K562 (cell line): ENCODE measurements around the gene LAMA5. TPM values are rescaled to one million over a fixed set of nuclear protein-coding genes. Genes with fewer than 3 reads are reported as not detected.

ENCODE experiments used
- CEBPG ChIP-seq, 3 experiments: fragments of 200-800 bp in 1 of 3; sonication (Bioruptor generic) in 1 of 3; sonication (generic) in 1 of 3; formaldehyde crosslinking in 1 of 3; IDR thresholded peaks in 2 of 3; conservative IDR thresholded peaks in 1 of 3; 2 replicates each; pipeline versions ENCODE4 v1.6.1 to v1.8.0; 2016 to 2022; ENCODE audit warnings: missing compliant biosample characterization in 2 of 3, missing genetic modification characterization in 2 of 3, mild to moderate bottlenecking in 1 of 3, missing genetic modification reagents in 1 of 3
- CTCF ChIP-seq, 3 experiments: IDR thresholded peaks in 2 of 3; conservative IDR thresholded peaks in 1 of 3; 2 replicates each; pipeline ENCODE4 v1.5.1; 2011 to 2012; ENCODE audit warnings: low read length in 3 of 3, mild to moderate bottlenecking in 3 of 3, control low read depth in 2 of 3, improper control_type of control experiment in 1 of 3, inconsistent platforms in 1 of 3, low read depth in 1 of 3, mixed read lengths in 1 of 3, moderate library complexity in 1 of 3; ENCODE audit not compliant: insufficient read depth in 2 of 3
- FOXO4 ChIP-seq: fragments of 450-650 bp; formaldehyde crosslinking; IDR thresholded peaks from 2 replicates; pipeline ENCODE4 v1.4.0; 2020; ENCODE audit warnings: mild to moderate bottlenecking, moderate library complexity
- GABPB2 ChIP-seq: fragments of 250-450 bp; sonication (Bioruptor Pico); conservative IDR thresholded peaks from 2 replicates; pipeline ENCODE4 v1.5.1; 2021; ENCODE audit warnings: mild to moderate bottlenecking
- HDAC2 ChIP-seq: fragments of 450-650 bp; IDR thresholded peaks from 2 replicates; pipeline ENCODE4 v1.6.1; 2016; ENCODE audit warnings: mild to moderate bottlenecking
- HDAC3 ChIP-seq: fragments of 450-650 bp; IDR thresholded peaks from 2 replicates; pipeline ENCODE4 v1.6.1; 2018; ENCODE audit warnings: borderline replicate concordance, mild to moderate bottlenecking, moderate library complexity; ENCODE audit not compliant: partially characterized antibody
- MBD2 ChIP-seq: sonication (generic); IDR thresholded peaks from 2 replicates; pipeline ENCODE4 v1.6.1; 2016; ENCODE audit warnings: low read depth, borderline replicate concordance
- MCM5 ChIP-seq: fragments of 450-650 bp; IDR thresholded peaks from 2 replicates; pipeline ENCODE4 v1.6.1; 2016; ENCODE audit warnings: low read depth
- MED1 ChIP-seq: sonication (generic); formaldehyde crosslinking; IDR thresholded peaks from 2 replicates; pipeline ENCODE4 v1.8.1; 2023; ENCODE audit warnings: missing genetic modification reagents, borderline replicate concordance
- NONO ChIP-seq, 2 experiments: fragments of 200-400 bp in 1 of 2; fragments of 450-650 bp in 1 of 2; formaldehyde crosslinking in 1 of 2; IDR thresholded peaks; 2 replicates each; pipeline ENCODE4 v1.6.1; 2017; ENCODE audit warnings: low read depth in 2 of 2, mild to moderate bottlenecking in 2 of 2, moderate library complexity in 2 of 2, low read length in 1 of 2
- PHF8 ChIP-seq: fragments of 200-600 bp; sonication (generic); IDR thresholded peaks from 2 replicates; pipeline ENCODE4 v1.6.1; 2012; ENCODE audit warnings: mixed run types, mild to moderate bottlenecking, inconsistent platforms, low read length, moderate library complexity, borderline replicate concordance
- SIN3A ChIP-seq, 2 experiments: fragments of 150-350 bp in 1 of 2; IDR thresholded peaks; 2 replicates each; pipeline ENCODE4 v1.6.1; 2011 to 2016; ENCODE audit warnings: borderline replicate concordance in 2 of 2, low read depth in 2 of 2, low read length in 2 of 2, mild to moderate bottlenecking in 2 of 2, moderate library complexity in 2 of 2; ENCODE audit not compliant: control insufficient read depth in 1 of 2
- SMARCA4 ChIP-seq: fragments of 450-650 bp; IDR thresholded peaks from 2 replicates; pipeline ENCODE4 v1.6.1; 2016
- SREBF1 ChIP-seq: fragments of 150-350 bp; IDR thresholded peaks from 2 replicates; pipeline ENCODE4 v1.6.1; 2014; ENCODE audit warnings: antibody characterized with exemption, low read depth, low read length, borderline replicate concordance
- SRSF7 ChIP-seq: fragments of 200-400 bp; formaldehyde crosslinking; optimal IDR thresholded peaks from 2 replicates; pipeline ENCODE3; 2017; ENCODE audit warnings: mild to moderate bottlenecking, low read depth, low read length
- STAT5A ChIP-seq: IDR thresholded peaks from 2 replicates; pipeline ENCODE4 v1.6.1; 2012; ENCODE audit warnings: low read length, inconsistent platforms, borderline replicate concordance
- TCF15 ChIP-seq: fragments of 250-450 bp; sonication (Bioruptor Pico); IDR thresholded peaks from 2 replicates; pipeline ENCODE4 v1.8.0; 2022; ENCODE audit warnings: moderate library complexity, mild to moderate bottlenecking, inconsistent platforms
- ZBTB26 ChIP-seq: fragments of 450-650 bp; formaldehyde crosslinking; IDR thresholded peaks from 2 replicates; pipeline ENCODE4 v1.4.0; 2022; ENCODE audit warnings: missing genetic modification characterization
- ZBTB7A ChIP-seq: IDR thresholded peaks from 2 replicates; pipeline ENCODE4 v1.6.1; 2011; ENCODE audit warnings: low read depth, mild to moderate bottlenecking, low read length, moderate library complexity, borderline replicate concordance; ENCODE audit not compliant: control insufficient read depth
- ZC3H11A ChIP-seq: IDR thresholded peaks from 2 replicates; pipeline ENCODE4 v1.6.1; 2012; ENCODE audit warnings: low read depth, low read length, improper control_type of control experiment
- ZNF140 ChIP-seq: fragments of 250-450 bp; sonication (Bioruptor Pico); IDR thresholded peaks from 2 replicates; pipeline ENCODE4 v1.8.0; 2021; ENCODE audit warnings: moderate library complexity, mild to moderate bottlenecking, inconsistent platforms
- ZNF780A ChIP-seq: fragments of 250-450 bp; sonication (Bioruptor Pico); IDR thresholded peaks from 2 replicates; pipeline ENCODE4 v1.5.0; 2021; ENCODE audit warnings: mild to moderate bottlenecking
- polyA plus RNA-seq, 8 experiments: library from polyadenylated mRNA; depleted of rRNA in 4 of 8; stranded (reverse) in 5 of 8; unstranded in 3 of 8; fragments of >200 nt; fragmentation: Nextera tagmentation in 2 of 8; fragmentation: Illumina TruSeq in 1 of 8; extraction: Ambion mirVana in 2 of 8; extraction: Trizol in 1 of 8; gene quantifications; 2 replicates each; pipeline versions ENCODE4 v1.2.1 to v1.2.3, GENCODE V29; 2011 to 2014; ENCODE audit warnings: inconsistent platforms in 1 of 8, missing spikeins in 1 of 8
- total RNA-seq, 7 experiments: library from RNA; depleted of rRNA in 6 of 7; stranded (reverse); fragments of >200 nt in 6 of 7; fragmentation: Illumina TruSeq in 2 of 7; extraction: Trizol in 2 of 7; gene quantifications; 2 replicates each; pipeline versions ENCODE4 v1.2.1 to v1.2.3, GENCODE V29; 2011 to 2021; ENCODE audit warnings: low replicate concordance in 1 of 7

The LAMA5 gene
- total and polyA plus RNA-seq, 9 of the 15 experiments (the other 6 are each of a cell fraction or from before 2014, with no cell fraction given) = 0.31 to 101 (median 7.8) TPM

- no peak for TF ChIP-seq FOXO4 (CRISPR knock-in tag)
- peak; percentile 84 for TF ChIP-seq MBD2
- TF ChIP-seq HDAC2 = no peak
- TF ChIP-seq SRSF7 = no peak
- peak; percentile 81; the same call in 1 of the 2 replicates for TF ChIP-seq PHF8
- TF ChIP-seq NONO (IDR thresholded peaks at IDR 0.05; ENCODE audit: low read depth in 2 of 2, low read length in 1 of 2) = peak in 1 of 2 experiments; percentile 82; a peak in 2 of 4 replicates
- no peak for TF ChIP-seq ZNF140 (CRISPR knock-in tag)
- TF ChIP-seq SIN3A (IDR thresholded peaks at IDR 0.05; ENCODE audit: borderline replicate concordance in 2 of 2, control insufficient read depth in 1 of 2, low read depth in 2 of 2, low read length in 2 of 2) = peak; percentile 32 to 84; a peak in 2 of 4 replicates
- TF ChIP-seq CEBPG (CRISPR knock-in tag; IDR thresholded peaks at IDR 0.05) = peak; percentile 38; the same call in 1 of the 2 replicates
- TF ChIP-seq CEBPG (tag; conservative IDR thresholded peaks at IDR 0.05 in 1 of 2, IDR thresholded peaks at IDR 0.05 in 1 of 2) = no peak
- 0 out of 2 replicates have a peak, but pooled peaks have one; percentile 33 for TF ChIP-seq SREBF1
- no peak for TF ChIP-seq ZC3H11A
- TF ChIP-seq CTCF (IDR thresholded peaks at IDR 0.05 in 2 of 3, conservative IDR thresholded peaks at IDR 0.05 in 1 of 3; ENCODE audit: insufficient read depth in 2 of 3, low read depth in 1 of 3, low read length in 3 of 3) = no peak
- TF ChIP-seq MCM5 = no peak
- no peak for TF ChIP-seq ZNF780A (CRISPR knock-in tag)
- TF ChIP-seq SMARCA4 = no peak
- TF ChIP-seq STAT5A = no peak
- TF ChIP-seq GABPB2 (CRISPR knock-in tag) = no peak
- no peak for TF ChIP-seq MED1 (CRISPR knock-in tag)
- peak; percentile 96; the same call in 1 of the 2 replicates for TF ChIP-seq ZBTB7A
- TF ChIP-seq HDAC3 = no peak
- no peak for TF ChIP-seq TCF15
- no peak for TF ChIP-seq ZBTB26 (CRISPR knock-in tag)
Measured at GRCh38 chr20:62386383-62387218, 19.5 kb upstream of the LAMA5 start, which contains the start of gene RPS21 (continued).
